ENCODE data around the gene PCBP2.
"Not testable (repeated sequence)": the region's sequence is repeated elsewhere in the genome, so short reads cannot be mapped to it uniquely, and the experiment has no call there.

Gene PCBP2

DNA sequence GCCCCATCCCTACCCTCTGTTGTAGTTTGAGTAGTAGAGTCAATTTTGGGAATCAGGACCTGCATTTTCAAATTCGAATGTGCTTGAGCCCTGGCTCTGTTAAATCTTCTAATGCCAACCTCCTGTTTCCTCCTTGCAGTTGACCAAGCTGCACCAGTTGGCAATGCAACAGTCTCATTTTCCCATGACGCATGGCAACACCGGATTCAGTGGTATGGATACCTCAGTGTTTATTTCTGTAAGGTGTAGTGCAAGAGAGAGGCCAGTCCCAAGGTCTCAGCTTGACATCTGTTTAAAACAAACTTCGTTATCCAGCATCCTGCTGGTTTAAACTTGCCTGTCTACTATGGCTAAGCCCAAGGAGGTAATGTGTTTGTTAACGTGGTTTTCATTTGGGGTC lies 15.2 kb downstream of the PCBP2 start:
- peaks cover 99% of the 10 kb centered on the region for H3K36me3 ChIP-seq (ENCODE audit: insufficient read depth, low read length)
- no peak overlapping the region for H2AFZ ChIP-seq (ENCODE audit: low read depth, low read length)
- H3K9me3 ChIP-seq (ENCODE audit: low read length) = no peaks in the 10 kb centered on the region
- no peaks in the 10 kb centered on the region for H3K4me1 ChIP-seq (ENCODE audit: insufficient read depth, low read length)
- no peaks in the 10 kb centered on the region for H3K27me3 ChIP-seq (ENCODE audit: insufficient read depth, low read length)
- no peak overlapping the region for H3K4me3 ChIP-seq (ENCODE audit: low read length)

DNA sequence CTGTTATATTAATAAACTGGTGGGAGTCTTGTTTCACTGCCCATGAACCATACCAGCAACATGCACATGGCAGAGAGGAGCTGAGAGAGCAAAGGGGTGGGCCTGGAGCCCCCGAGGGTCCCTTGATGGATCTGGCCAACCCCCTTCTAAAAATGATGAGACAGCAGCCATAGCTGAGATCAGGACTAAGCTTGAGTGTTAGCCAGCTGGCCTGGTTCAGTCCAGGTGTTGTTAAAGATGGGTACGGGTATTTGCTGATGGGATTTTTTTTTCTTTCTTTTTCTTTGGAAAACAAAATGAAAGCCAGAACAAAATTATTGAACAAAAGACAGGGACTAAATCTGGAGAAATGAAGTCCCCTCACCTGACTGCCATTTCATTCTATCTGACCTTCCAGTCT lies 16.0 kb downstream of the PCBP2 start:
- Histone ChIP-seq H3K36me3 (ENCODE audit: insufficient read depth, low read length) (peaks cover 99% of the 10 kb centered on the region), H3K4me1 (ENCODE audit: insufficient read depth, low read length) (peaks cover 3% of the 10 kb centered on the region), H3K27me3 (ENCODE audit: insufficient read depth, low read length) (no peaks in the 10 kb centered on the region), H3K9me3 (ENCODE audit: low read length) (no peaks in the 10 kb centered on the region), H3K4me3 (ENCODE audit: low read length) (no peak overlapping the region), H2AFZ (ENCODE audit: low read depth, low read length) (no peak overlapping the region)

- H3K9me3 ChIP-seq (ENCODE audit: low read length) = no peaks in the 10 kb centered on the region
- H3K36me3 ChIP-seq (ENCODE audit: insufficient read depth, low read length) = peaks cover 97% of the 10 kb centered on the region
- peaks cover 3% of the 10 kb centered on the region for H3K4me1 ChIP-seq (ENCODE audit: insufficient read depth, low read length)
- H3K4me3 ChIP-seq (ENCODE audit: low read length) = no peak overlapping the region
- no peaks in the 10 kb centered on the region for H3K27me3 ChIP-seq (ENCODE audit: insufficient read depth, low read length)
- no peak overlapping the region for H2AFZ ChIP-seq (ENCODE audit: low read depth, low read length)
Observed at GRCh38 chr12:53468282-53468681, 16.4 kb downstream of the PCBP2 start.

GRCh38 chr12:53472056-53472582 lies 20.2 kb downstream of the PCBP2 start:
- Histone ChIP-seq H3K9me3 (ENCODE audit: low read length) (no peaks in the 10 kb centered on the region), H3K36me3 (ENCODE audit: insufficient read depth, low read length) (peaks cover 96% of the 10 kb centered on the region), H3K27me3 (ENCODE audit: insufficient read depth, low read length) (no peaks in the 10 kb centered on the region), H2AFZ (ENCODE audit: low read depth, low read length) (no peak overlapping the region), H3K4me1 (ENCODE audit: insufficient read depth, low read length) (peaks cover 13% of the 10 kb centered on the region), H3K4me3 (ENCODE audit: low read length) (no peak overlapping the region)

GRCh38 chr12:53474077-53474476 lies 22.2 kb downstream of the PCBP2 start:
- no peak overlapping the region for H2AFZ ChIP-seq (ENCODE audit: low read depth, low read length)
- H3K4me1 ChIP-seq (ENCODE audit: insufficient read depth, low read length) = peaks cover 21% of the 10 kb centered on the region
- H3K9me3 ChIP-seq (ENCODE audit: low read length) = no peaks in the 10 kb centered on the region
- peaks cover 93% of the 10 kb centered on the region for H3K36me3 ChIP-seq (ENCODE audit: insufficient read depth, low read length)
- no peaks in the 10 kb centered on the region for H3K27me3 ChIP-seq (ENCODE audit: insufficient read depth, low read length)
- no peak overlapping the region for H3K4me3 ChIP-seq (ENCODE audit: low read length)

DNA sequence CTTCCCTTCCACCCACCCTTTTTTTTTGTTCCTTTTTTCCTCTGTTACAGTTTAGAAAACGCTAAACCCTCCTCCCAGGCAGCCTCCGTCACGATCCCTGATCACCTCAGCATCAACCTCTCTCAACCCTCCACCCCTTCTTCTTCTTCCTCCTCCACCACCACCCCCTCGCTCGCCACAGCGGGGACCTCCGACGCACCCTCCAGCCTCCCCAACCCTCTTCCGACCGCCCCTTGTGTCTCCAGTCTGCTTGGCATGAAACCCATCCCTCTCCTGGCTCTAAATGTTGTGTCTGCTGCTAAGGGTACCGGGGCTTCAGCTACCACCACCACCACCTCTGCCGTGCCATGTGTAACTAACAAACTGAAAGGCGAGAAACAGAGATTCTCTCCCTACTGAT lies 22.9 kb downstream of the PCBP2 start:
- H3K4me3 ChIP-seq (ENCODE audit: low read length) = no peak overlapping the region
- peaks cover 92% of the 10 kb centered on the region for H3K36me3 ChIP-seq (ENCODE audit: insufficient read depth, low read length)
- no peaks in the 10 kb centered on the region for H3K27me3 ChIP-seq (ENCODE audit: insufficient read depth, low read length)
- H2AFZ ChIP-seq (ENCODE audit: low read depth, low read length) = no peak overlapping the region
- H3K4me1 ChIP-seq (ENCODE audit: insufficient read depth, low read length) = peaks cover 27% of the 10 kb centered on the region
- no peaks in the 10 kb centered on the region for H3K9me3 ChIP-seq (ENCODE audit: low read length)

GRCh38 chr12:53476769-53477209 lies 24.9 kb downstream of the PCBP2 start:
- Histone ChIP-seq H3K27me3 (ENCODE audit: insufficient read depth, low read length) (no peaks in the 10 kb centered on the region), H3K4me3 (ENCODE audit: low read length) (no peak overlapping the region), H3K9me3 (ENCODE audit: low read length) (no peaks in the 10 kb centered on the region), H3K36me3 (ENCODE audit: insufficient read depth, low read length) (peaks cover 90% of the 10 kb centered on the region), H3K4me1 (ENCODE audit: insufficient read depth, low read length) (peaks cover 31% of the 10 kb centered on the region), H2AFZ (ENCODE audit: low read depth, low read length) (no peak overlapping the region)

DNA sequence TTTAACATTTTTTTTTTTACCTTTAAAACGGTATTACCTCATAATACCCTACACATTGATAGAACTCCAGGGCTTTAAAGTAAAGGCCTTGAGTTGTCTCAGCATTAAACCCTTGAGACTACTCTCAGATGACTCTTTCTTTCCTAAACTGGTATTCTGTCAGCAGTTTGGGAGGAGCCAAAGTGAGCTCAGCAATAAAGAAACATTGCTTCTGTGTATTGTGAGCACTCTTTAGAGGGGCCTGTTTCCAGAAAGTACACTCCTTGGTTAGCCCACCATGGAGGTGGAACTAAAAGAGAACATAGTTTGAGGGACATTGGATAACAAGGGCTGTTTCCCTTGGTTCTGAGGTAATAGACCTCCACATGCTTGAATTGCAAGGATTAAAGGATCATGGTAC lies 27.0 kb downstream of the PCBP2 start:
- H3K27me3 ChIP-seq (ENCODE audit: insufficient read depth, low read length) = no peaks in the 10 kb centered on the region
- H3K9me3 ChIP-seq (ENCODE audit: low read length) = no peaks in the 10 kb centered on the region
- H3K36me3 ChIP-seq (ENCODE audit: insufficient read depth, low read length) = peaks cover 92% of the 10 kb centered on the region
- H3K4me3 ChIP-seq (ENCODE audit: low read length) = no peak overlapping the region
- no peak overlapping the region for H2AFZ ChIP-seq (ENCODE audit: low read depth, low read length)
- H3K4me1 ChIP-seq (ENCODE audit: insufficient read depth, low read length) = peaks cover 24% of the 10 kb centered on the region

- no peaks in the 10 kb centered on the region for H3K9me3 ChIP-seq (ENCODE audit: low read length)
- peaks cover 91% of the 10 kb centered on the region for H3K36me3 ChIP-seq (ENCODE audit: insufficient read depth, low read length)
- H3K4me3 ChIP-seq (ENCODE audit: low read length) = no peak overlapping the region
- H3K4me1 ChIP-seq (ENCODE audit: insufficient read depth, low read length) = peaks cover 23% of the 10 kb centered on the region
- no peaks in the 10 kb centered on the region for H3K27me3 ChIP-seq (ENCODE audit: insufficient read depth, low read length)
- no peak overlapping the region for H2AFZ ChIP-seq (ENCODE audit: low read depth, low read length)
Observed at GRCh38 chr12:53479331-53479730, 27.4 kb downstream of the PCBP2 start.

DNA sequence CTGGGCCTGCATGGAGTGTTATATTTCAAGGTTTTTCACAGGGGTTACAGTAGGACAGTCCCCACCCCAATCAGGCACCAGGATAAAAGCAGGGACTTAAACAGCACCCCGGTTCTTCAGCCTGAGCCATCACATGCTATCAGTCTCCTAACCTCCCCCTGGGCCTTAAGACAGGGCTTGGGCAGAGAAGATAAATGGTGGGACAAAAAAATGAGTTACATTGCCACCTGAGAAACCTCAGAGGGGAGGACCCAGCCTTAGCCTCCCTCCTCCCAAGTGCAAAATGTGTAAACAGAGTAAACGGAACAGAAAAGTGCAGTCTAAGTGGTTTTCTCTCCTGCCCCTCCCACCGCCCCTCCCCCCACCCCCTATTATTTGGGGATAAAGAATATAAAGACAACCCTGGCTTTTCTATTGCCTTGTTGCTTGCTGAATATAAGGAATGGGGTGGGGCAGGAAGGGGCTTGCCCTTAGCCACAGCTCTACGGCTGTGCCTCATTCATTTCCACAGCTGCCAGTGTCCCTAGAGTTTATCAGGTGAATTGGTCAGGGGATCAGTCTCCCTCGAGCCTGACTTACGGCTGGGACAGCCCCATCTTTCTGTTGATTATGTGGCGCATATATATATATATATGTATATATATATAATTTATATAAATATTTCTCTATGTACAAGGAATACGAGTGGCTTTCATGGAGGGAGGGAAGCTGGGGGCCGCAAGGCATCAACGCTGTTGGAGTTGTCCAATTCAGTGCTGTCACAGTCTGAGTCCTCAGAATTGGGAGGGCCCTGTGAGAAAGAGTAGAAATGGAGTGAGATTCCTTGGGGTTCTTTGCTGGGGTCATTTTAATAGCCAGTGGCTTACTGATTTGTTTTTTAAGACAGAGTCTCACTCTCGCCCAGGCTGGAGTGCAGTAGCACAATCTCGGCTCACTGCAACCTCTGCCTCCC lies 28.9 kb downstream of the PCBP2 start:
- Histone ChIP-seq H2AFZ (ENCODE audit: low read depth, low read length) (no peak overlapping the region), H3K36me3 (ENCODE audit: insufficient read depth, low read length) (peaks cover 89% of the 10 kb centered on the region), H3K4me3 (ENCODE audit: low read length) (no peak overlapping the region), H3K9me3 (ENCODE audit: low read length) (no peaks in the 10 kb centered on the region), H3K27me3 (ENCODE audit: insufficient read depth, low read length) (no peaks in the 10 kb centered on the region), H3K4me1 (ENCODE audit: insufficient read depth, low read length) (peaks cover 18% of the 10 kb centered on the region)

DNA sequence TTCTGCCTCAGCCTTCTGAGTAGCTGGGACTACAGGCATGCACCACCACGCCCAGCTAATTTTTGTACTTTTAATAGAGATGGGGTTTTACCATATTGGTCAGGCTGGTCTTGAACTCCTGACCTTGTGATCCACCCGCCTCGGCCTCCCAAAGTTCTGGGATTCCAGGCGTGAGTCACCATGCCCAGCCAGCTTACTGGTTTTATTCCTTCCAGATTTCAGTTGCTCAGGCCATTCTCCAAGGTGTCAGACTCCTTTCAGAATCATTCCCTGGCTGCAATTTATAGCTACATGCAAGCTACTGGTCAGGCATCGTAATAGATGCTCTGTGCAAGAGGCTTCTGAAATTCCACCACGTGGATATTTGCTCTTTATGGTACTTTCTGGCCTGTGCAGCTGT lies 29.6 kb downstream of the PCBP2 start:
- H3K4me3 ChIP-seq (ENCODE audit: low read length); H2AFZ ChIP-seq (ENCODE audit: low read depth, low read length); H3K9me3 ChIP-seq (ENCODE audit: low read length); H3K27me3 ChIP-seq (ENCODE audit: insufficient read depth, low read length): not testable (repeated sequence)
- Histone ChIP-seq H3K4me1 (ENCODE audit: insufficient read depth, low read length) (peaks cover 18% of the 10 kb centered on the region), H3K36me3 (ENCODE audit: insufficient read depth, low read length) (peaks cover 89% of the 10 kb centered on the region)

DNA sequence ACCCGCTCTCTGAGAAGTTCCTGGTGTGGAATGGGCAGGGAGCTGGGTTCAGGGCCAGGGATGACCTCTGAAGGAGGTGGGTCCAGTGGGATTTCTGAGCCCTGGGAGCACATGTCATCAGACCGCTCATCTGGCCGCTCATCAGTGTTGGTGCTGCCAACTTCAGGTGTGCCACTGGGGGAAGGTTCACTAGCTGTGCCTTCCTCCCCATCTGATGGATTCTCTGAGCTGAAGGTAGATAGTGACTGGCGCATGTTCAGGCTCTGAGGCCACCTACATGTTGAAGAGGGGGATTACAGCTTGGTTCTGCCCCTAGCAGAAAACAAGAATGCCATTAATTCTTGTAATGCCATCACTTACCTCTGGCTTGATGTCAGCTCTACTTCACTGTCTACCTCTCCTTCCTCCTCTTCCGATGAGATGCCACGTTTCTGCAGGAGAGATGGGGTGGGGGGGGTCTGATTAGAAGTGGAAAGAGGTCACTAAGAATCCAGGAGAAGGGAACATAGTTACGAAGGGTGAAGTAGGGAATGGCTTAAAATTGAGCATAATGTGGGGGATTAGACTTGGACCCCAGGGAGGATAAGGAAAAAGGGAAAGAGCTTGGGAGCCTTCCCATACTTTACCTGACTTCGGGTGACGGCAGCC lies 30.2 kb downstream of the PCBP2 start:
- H3K27me3 ChIP-seq (ENCODE audit: insufficient read depth, low read length) = no peaks in the 10 kb centered on the region
- peaks cover 89% of the 10 kb centered on the region for H3K36me3 ChIP-seq (ENCODE audit: insufficient read depth, low read length)
- H2AFZ ChIP-seq (ENCODE audit: low read depth, low read length) = no peak overlapping the region
- no peaks in the 10 kb centered on the region for H3K9me3 ChIP-seq (ENCODE audit: low read length)
- H3K4me3 ChIP-seq (ENCODE audit: low read length) = no peak overlapping the region
- H3K4me1 ChIP-seq (ENCODE audit: insufficient read depth, low read length) = peaks cover 18% of the 10 kb centered on the region

- no peaks in the 10 kb centered on the region for H3K27me3 ChIP-seq (ENCODE audit: insufficient read depth, low read length)
- no peaks in the 10 kb centered on the region for H3K9me3 ChIP-seq (ENCODE audit: low read length)
- no peak overlapping the region for H2AFZ ChIP-seq (ENCODE audit: low read depth, low read length)
- peaks cover 91% of the 10 kb centered on the region for H3K36me3 ChIP-seq (ENCODE audit: insufficient read depth, low read length)
- H3K4me1 ChIP-seq (ENCODE audit: insufficient read depth, low read length) = peaks cover 18% of the 10 kb centered on the region
- H3K4me3 ChIP-seq (ENCODE audit: low read length) = no peak overlapping the region
Observed at GRCh38 chr12:53482626-53483168, 30.8 kb downstream of the PCBP2 start.
